Ovary (tissue), 3 donors: ENCODE results near the gene HIVEP1.

Experiments used
- POLR2A ChIP-seq: fragments of 450-650 bp; IDR thresholded peaks from one replicate; pipeline ENCODE4 v1.6.1; 2017; ENCODE audit warnings: antibody characterized with exemption, mild to moderate bottlenecking, moderate library complexity
- TF ChIP-seq, protein P1 (sequence below), 3 donors: fragments of 450-650 bp in 2 of 3; fragments of 200-600 bp in 1 of 3; IDR thresholded peaks; one replicate each; pipeline versions ENCODE4 v1.5.1 to v1.8.0; 2016 to 2022; ENCODE audit warnings: antibody characterized with exemption in 3 of 3, mild to moderate bottlenecking in 1 of 3
- donor health status: DM: no; HTN: no; CAD: no.

- TF ChIP-seq, protein P1, sequence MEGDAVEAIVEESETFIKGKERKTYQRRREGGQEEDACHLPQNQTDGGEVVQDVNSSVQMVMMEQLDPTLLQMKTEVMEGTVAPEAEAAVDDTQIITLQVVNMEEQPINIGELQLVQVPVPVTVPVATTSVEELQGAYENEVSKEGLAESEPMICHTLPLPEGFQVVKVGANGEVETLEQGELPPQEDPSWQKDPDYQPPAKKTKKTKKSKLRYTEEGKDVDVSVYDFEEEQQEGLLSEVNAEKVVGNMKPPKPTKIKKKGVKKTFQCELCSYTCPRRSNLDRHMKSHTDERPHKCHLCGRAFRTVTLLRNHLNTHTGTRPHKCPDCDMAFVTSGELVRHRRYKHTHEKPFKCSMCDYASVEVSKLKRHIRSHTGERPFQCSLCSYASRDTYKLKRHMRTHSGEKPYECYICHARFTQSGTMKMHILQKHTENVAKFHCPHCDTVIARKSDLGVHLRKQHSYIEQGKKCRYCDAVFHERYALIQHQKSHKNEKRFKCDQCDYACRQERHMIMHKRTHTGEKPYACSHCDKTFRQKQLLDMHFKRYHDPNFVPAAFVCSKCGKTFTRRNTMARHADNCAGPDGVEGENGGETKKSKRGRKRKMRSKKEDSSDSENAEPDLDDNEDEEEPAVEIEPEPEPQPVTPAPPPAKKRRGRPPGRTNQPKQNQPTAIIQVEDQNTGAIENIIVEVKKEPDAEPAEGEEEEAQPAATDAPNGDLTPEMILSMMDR (IDR thresholded peaks at IDR 0.05): no peak
- no peak for TF ChIP-seq POLR2A
Observed at GRCh38 chr6:12119085-12119588, 107.0 kb downstream of the HIVEP1 start.
